ENCODE data around the gene ACACA.

Gene ACACA

GRCh38 chr17:37086948-37087347 is 319.7 kb downstream of the ACACA start:
- Histone ChIP-seq H4K20me1 (ENCODE audit: insufficient read depth, low read length) (no peaks in the 10 kb centered on the region), H3K4me3 (ENCODE audit: low read length) (no peak overlapping the region), H3K36me3 (replicated peaks; ENCODE audit: insufficient read depth, low read length) (no peaks in the 10 kb centered on the region), H3K27ac (ENCODE audit: low read length) (no peak overlapping the region), H2AFZ (ENCODE audit: low read length) (no peak overlapping the region), H3K9ac (ENCODE audit: low read length) (no peak overlapping the region), H3K79me2 (ENCODE audit: low read length) (no peaks in the 10 kb centered on the region), H3K4me2 (ENCODE audit: low read depth, low read length) (no peak overlapping the region), H3K27me3 (replicated peaks; ENCODE audit: insufficient read depth, low read length) (no peaks in the 10 kb centered on the region), H3F3A (ENCODE audit: insufficient read depth, low read length) (peaks cover 14% of the 10 kb centered on the region; the same call in 1 of the 2 replicates), H3K4me1 (ENCODE audit: low read length) (peaks cover 20% of the 10 kb centered on the region), H3K9me2 (replicated peaks; ENCODE audit: insufficient read depth, low read length) (no peaks in the 10 kb centered on the region), H3K9me3 (replicated peaks; ENCODE audit: insufficient read depth, low read length) (no peaks in the 10 kb centered on the region)
- DNase-seq: no peak
- TF ChIP-seq EZH2phosphoT487 (IDR thresholded peaks at IDR 0.05; ENCODE audit: low read length): no peak

- H3K9me2 ChIP-seq (replicated peaks; ENCODE audit: insufficient read depth, low read length): no peaks in the 10 kb centered on the region
- TF ChIP-seq EZH2phosphoT487 (IDR thresholded peaks at IDR 0.05; ENCODE audit: low read length): no peak
- no peak for TF ChIP-seq EZH2 (optimal IDR thresholded peaks at IDR 0.05; ENCODE audit: low read depth, low read length)
- no peak for TF ChIP-seq CTCF (IDR thresholded peaks at IDR 0.05; ENCODE audit: low read length)
- no peak overlapping the region for H3K27ac ChIP-seq (ENCODE audit: low read length)
- no peak overlapping the region for H3K4me3 ChIP-seq (ENCODE audit: low read length)
- no peaks in the 10 kb centered on the region for H3K36me3 ChIP-seq (replicated peaks; ENCODE audit: insufficient read depth, low read length)
- H3K27me3 ChIP-seq (replicated peaks; ENCODE audit: insufficient read depth, low read length): no peaks in the 10 kb centered on the region
- no peak overlapping the region for H2AFZ ChIP-seq (ENCODE audit: low read length)
- H3F3A ChIP-seq (ENCODE audit: insufficient read depth, low read length): peaks cover 14% of the 10 kb centered on the region; the same call in 1 of the 2 replicates
- H3K9me3 ChIP-seq (replicated peaks; ENCODE audit: insufficient read depth, low read length): no peaks in the 10 kb centered on the region
- no peak overlapping the region for H3K4me2 ChIP-seq (ENCODE audit: low read depth, low read length)
- H3K79me2 ChIP-seq (ENCODE audit: low read length): no peaks in the 10 kb centered on the region
- no peaks in the 10 kb centered on the region for H4K20me1 ChIP-seq (ENCODE audit: insufficient read depth, low read length)
- peaks cover 19% of the 10 kb centered on the region for H3K4me1 ChIP-seq (ENCODE audit: low read length)
- no peak overlapping the region for H3K9ac ChIP-seq (ENCODE audit: low read length)
- no peak for DNase-seq
These were observed 320.3 kb downstream of the ACACA start for GRCh38 chr17:37086334-37086733.

GRCh38 chr17:37084372-37084771 is 322.3 kb downstream of the ACACA start:
- no peak overlapping the region for H3K9ac ChIP-seq (ENCODE audit: low read length)
- no peak overlapping the region for H3K27ac ChIP-seq (ENCODE audit: low read length)
- no peak overlapping the region for H2AFZ ChIP-seq (ENCODE audit: low read length)
- H3K36me3 ChIP-seq (replicated peaks; ENCODE audit: insufficient read depth, low read length): no peaks in the 10 kb centered on the region
- no peak overlapping the region for H3K4me2 ChIP-seq (ENCODE audit: low read depth, low read length)
- H3K4me1 ChIP-seq (ENCODE audit: low read length): peaks cover 6% of the 10 kb centered on the region
- no peaks in the 10 kb centered on the region for H4K20me1 ChIP-seq (ENCODE audit: insufficient read depth, low read length)
- TF ChIP-seq EZH2phosphoT487 (IDR thresholded peaks at IDR 0.05; ENCODE audit: low read length) (no peak), CTCF (IDR thresholded peaks at IDR 0.05; ENCODE audit: low read length) (no peak), EZH2 (optimal IDR thresholded peaks at IDR 0.05; ENCODE audit: low read depth, low read length) (no peak)
- no peaks in the 10 kb centered on the region for H3F3A ChIP-seq (ENCODE audit: insufficient read depth, low read length)
- no peak for DNase-seq
- no peaks in the 10 kb centered on the region for H3K27me3 ChIP-seq (replicated peaks; ENCODE audit: insufficient read depth, low read length)
- H3K9me2 ChIP-seq (replicated peaks; ENCODE audit: insufficient read depth, low read length): no peaks in the 10 kb centered on the region
- no peak overlapping the region for H3K4me3 ChIP-seq (ENCODE audit: low read length)
- no peaks in the 10 kb centered on the region for H3K9me3 ChIP-seq (replicated peaks; ENCODE audit: insufficient read depth, low read length)
- H3K79me2 ChIP-seq (ENCODE audit: low read length): no peaks in the 10 kb centered on the region

- Histone ChIP-seq H3K9ac (ENCODE audit: low read length) (no peak overlapping the region), H2AFZ (ENCODE audit: low read length) (no peak overlapping the region), H3K4me2 (ENCODE audit: low read depth, low read length) (no peak overlapping the region), H3K9me3 (replicated peaks; ENCODE audit: insufficient read depth, low read length) (no peaks in the 10 kb centered on the region), H3K4me3 (ENCODE audit: low read length) (no peak overlapping the region), H3K4me1 (ENCODE audit: low read length) (no peaks in the 10 kb centered on the region), H3K36me3 (replicated peaks; ENCODE audit: insufficient read depth, low read length) (no peaks in the 10 kb centered on the region), H4K20me1 (ENCODE audit: insufficient read depth, low read length) (no peaks in the 10 kb centered on the region), H3F3A (ENCODE audit: insufficient read depth, low read length) (no peaks in the 10 kb centered on the region), H3K27me3 (replicated peaks; ENCODE audit: insufficient read depth, low read length) (no peaks in the 10 kb centered on the region), H3K27ac (ENCODE audit: low read length) (no peak overlapping the region), H3K79me2 (ENCODE audit: low read length) (no peaks in the 10 kb centered on the region), H3K9me2 (replicated peaks; ENCODE audit: insufficient read depth, low read length) (no peaks in the 10 kb centered on the region)
- no peak for TF ChIP-seq EZH2 (optimal IDR thresholded peaks at IDR 0.05; ENCODE audit: low read depth, low read length)
- no peak for TF ChIP-seq CTCF (IDR thresholded peaks at IDR 0.05; ENCODE audit: low read length)
- no peak for TF ChIP-seq EZH2phosphoT487 (IDR thresholded peaks at IDR 0.05; ENCODE audit: low read length)
- no peak for DNase-seq
These were observed 323.2 kb downstream of the ACACA start for GRCh38 chr17:37083456-37083855.

Data from MM.1S (cell line).